ENCODE data around the gene TSPAN9. TPM values are rescaled to one million over a fixed set of nuclear protein-coding genes. Genes with fewer than 3 reads are reported as not detected.

TSPAN9 gene
- total and polyA plus RNA-seq, 11 donors = 70.0 to 387 (median 151) TPM

DNA sequence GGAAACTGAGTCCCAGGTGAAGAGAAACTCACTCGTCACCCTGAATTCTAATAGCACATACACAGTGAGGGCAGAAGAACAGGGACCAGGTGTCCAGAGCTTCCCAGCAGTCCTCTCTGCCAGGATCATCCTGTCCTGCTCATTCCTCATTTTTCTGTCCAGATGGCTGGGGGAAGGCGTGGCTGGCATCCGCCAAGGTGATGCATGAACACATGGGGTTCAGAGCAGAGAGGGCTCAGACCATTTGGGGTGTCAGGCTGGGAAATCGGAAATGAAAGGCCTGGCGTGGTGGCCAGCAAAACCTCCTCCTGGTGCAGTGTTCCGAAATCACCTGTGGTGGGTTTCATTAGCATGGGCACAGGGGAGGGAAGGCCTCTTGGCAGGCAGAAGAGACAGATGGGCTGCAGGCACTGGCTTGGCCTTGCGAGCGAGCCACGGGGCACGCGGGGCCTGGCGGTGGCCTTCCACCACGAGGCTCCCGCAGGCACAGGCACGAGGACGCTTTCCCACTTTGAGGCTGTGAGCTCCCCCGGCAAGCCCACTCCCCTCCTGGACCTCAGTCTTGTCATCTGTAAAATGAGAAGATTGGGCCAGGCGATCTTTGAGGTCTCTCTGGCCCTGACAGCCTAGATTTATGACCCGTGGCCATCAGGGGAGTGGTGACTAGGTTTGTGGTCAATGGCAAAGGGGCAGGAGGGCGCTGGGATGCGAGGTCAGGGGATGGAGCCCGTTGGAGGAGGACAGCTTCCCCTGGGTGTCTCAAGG is 68.5 kb downstream of the TSPAN9 start:
- no peak for ATAC-seq
- H3K4me1 ChIP-seq = peaks cover 17 to 81% (median 57%) of the 10 kb centered on the region in 12 donors
- whole genome bisulfite sequencing, 4 donors = 93 to 95% (median 94%) methylated on average over 22 of the region's 22 CpGs

DNA sequence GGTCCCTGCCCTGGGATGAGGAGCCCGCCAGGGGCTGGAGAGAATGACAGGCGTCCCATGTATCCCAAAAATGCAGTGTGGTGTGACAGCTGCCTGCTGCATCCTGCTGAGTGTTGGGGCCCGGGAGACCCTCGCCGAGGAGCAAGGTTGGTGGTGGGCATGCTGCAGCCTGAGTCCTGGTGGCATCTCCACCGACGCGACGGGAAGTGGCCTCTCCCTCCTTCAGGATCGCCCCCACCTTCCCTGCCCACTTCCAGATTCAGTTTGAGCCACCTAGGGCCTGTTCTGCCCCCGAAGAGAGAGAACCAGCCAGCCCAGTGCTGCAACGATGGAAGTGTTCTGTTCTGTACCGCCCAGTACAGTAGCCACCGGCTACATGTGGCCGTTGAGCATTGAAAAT is 70.1 kb downstream of the TSPAN9 start:
- no peaks in the 10 kb centered on the region for H3K27me3 ChIP-seq
- H3K9me3 ChIP-seq = no peaks in the 10 kb centered on the region
- no peak overlapping the region for H3K4me3 ChIP-seq
- ATAC-seq (no peak), DNase-seq (no peak)
- TF ChIP-seq CTCF (IDR thresholded peaks at IDR 0.05) (no peak), POLR2A (IDR thresholded peaks at IDR 0.05) (no peak)
- H3K4me1 ChIP-seq = peaks cover 32 to 81% (median 60%) of the 10 kb centered on the region in 12 donors
- no peak overlapping the region for H3K27ac ChIP-seq
- 88 to 95% (median 89%) methylated on average over 7 to 15 of the region's 15 CpGs for WGBS, 4 donors
- H3K36me3 ChIP-seq = no peaks in the 10 kb centered on the region
- intact Hi-C loops (cut with DNase I) = loop anchor here in 1 of 10 donors (5.0 kb wide), 1 partner anchor 35 kb away; no protein-coding TSS in a partner anchor

More for the DNA sequence above, 68.5 kb downstream of the TSPAN9 start:
- peak overlapping the region in 6 of 12 donors; percentile 2 to 77 (median 66) for H3K27ac ChIP-seq
- no peaks in the 10 kb centered on the region for H3K36me3 ChIP-seq
- intact Hi-C loops (cut with DNase I) = loop anchor here in 1 of 10 donors (5.0 kb wide), 1 partner anchor 37 kb away; no protein-coding TSS in a partner anchor
- H3K4me3 ChIP-seq = no peak overlapping the region
- H3K9me3 ChIP-seq = no peaks in the 10 kb centered on the region
- peak in 1 of 5 donors; percentile 19 for DNase-seq
- no peaks in the 10 kb centered on the region for H3K27me3 ChIP-seq
- TF ChIP-seq CTCF (IDR thresholded peaks at IDR 0.05) = no peak
- no peak for TF ChIP-seq POLR2A (IDR thresholded peaks at IDR 0.05)

DNA sequence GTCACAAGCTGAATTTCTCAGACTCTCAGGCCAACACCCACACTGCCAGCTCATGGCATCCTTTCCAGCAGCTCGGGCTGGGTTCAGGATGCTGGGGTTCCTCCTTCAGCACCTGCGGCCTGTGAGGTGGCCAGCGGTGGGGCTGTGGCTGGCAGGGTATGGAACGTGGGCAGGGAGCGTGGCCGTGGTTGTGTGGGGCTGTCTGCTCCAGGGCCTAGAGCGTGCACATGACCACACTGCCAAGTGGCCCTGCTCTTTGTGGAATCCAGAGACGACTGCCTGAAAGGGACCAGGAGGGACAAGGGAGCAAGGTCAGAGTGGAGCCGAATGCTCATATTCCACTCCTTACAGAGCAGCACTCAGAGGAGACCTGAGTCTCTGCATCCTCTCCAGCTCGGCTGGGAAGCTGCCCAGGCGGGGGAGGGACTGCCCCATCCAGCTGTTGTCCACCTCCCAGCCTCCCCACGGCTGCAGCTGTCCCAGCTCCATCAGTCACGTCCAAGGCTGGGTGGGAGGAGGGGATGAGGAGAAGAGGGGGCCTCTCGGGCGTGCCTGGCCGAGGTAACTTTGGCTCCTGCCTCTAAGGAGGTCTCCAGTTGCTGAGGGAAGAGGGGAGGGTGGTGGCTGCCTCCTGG is 71.3 kb downstream of the TSPAN9 start:
- DNase-seq = peak; percentile 63 to 83 (median 74)
- ATAC-seq = peak in 3 of 4 donors; percentile 4 to 48 (median 47)
- H3K27me3 ChIP-seq = no peaks in the 10 kb centered on the region
- 37 to 57% (median 43%) methylated on average over 9 to 16 of the region's 16 CpGs for WGBS, 4 donors
- no peaks in the 10 kb centered on the region for H3K9me3 ChIP-seq
- intact Hi-C loops (cut with DNase I) = loop anchor here in 1 of 10 donors (5.0 kb wide), 1 partner anchor 34 kb away; no protein-coding TSS in a partner anchor
- no peak overlapping the region for H3K4me3 ChIP-seq
- H3K36me3 ChIP-seq = no peaks in the 10 kb centered on the region
- peaks cover 38 to 93% (median 72%) of the 10 kb centered on the region in 12 donors for H3K4me1 ChIP-seq
- TF ChIP-seq CTCF (IDR thresholded peaks at IDR 0.05) = no peak
- no peak for TF ChIP-seq POLR2A (IDR thresholded peaks at IDR 0.05)
- peak overlapping the region in 2 of 12 donors; percentile 7 to 39 for H3K27ac ChIP-seq

Measured in heart left ventricle (tissue), 16 donors.